Uterus (tissue), 4 donors: ENCODE data around the gene LKAAEAR1. TPM values are rescaled to one million over a fixed set of nuclear protein-coding genes. Genes with fewer than 3 reads are reported as not detected.

ENCODE experiments used
- DNase-seq, 2 donors: peaks; one replicate each; pipeline ENCODE4 v3.0.0-alpha.2; 2019 to 2020
- H3K27ac ChIP-seq, 2 donors: fragments of 200-600 bp; sonication (generic); 1 replicate in 1 of 2; 2 replicates in 1 of 2; pipeline ENCODE4 v1.5.1; 2016 to 2018
- H3K27me3 ChIP-seq, 2 donors: fragments of 200-600 bp; sonication (generic); one replicate each; pipeline ENCODE4 v1.5.1; 2018 to 2019; ENCODE audit warnings: control low read depth in 1 of 2
- H3K36me3 ChIP-seq, 2 donors: fragments of 200-600 bp; sonication (generic); one replicate each; pipeline ENCODE4 v1.5.1; 2019; ENCODE audit warnings: control low read depth in 1 of 2
- H3K4me1 ChIP-seq, 2 donors: fragments of 200-600 bp; sonication (generic); one replicate each; pipeline ENCODE4 v1.5.1; 2018 to 2019; ENCODE audit warnings: control low read depth in 1 of 2
- H3K4me3 ChIP-seq, 2 donors: fragments of 200-600 bp; sonication (generic); 1 replicate in 1 of 2; 2 replicates in 1 of 2; pipeline ENCODE4 v1.5.1; 2018 to 2019; ENCODE audit warnings: mild to moderate bottlenecking in 1 of 2
- H3K9me3 ChIP-seq, 2 donors: fragments of 200-600 bp; sonication (generic); one replicate each; pipeline ENCODE4 v1.5.1; 2019; ENCODE audit warnings: control low read depth in 1 of 2
- POLR2A ChIP-seq, 2 donors: fragments of 450-650 bp; IDR thresholded peaks; one replicate each; pipeline ENCODE4 v1.6.1; 2016; ENCODE audit warnings: antibody characterized with exemption in 2 of 2, mild to moderate bottlenecking in 1 of 2, moderate library complexity in 1 of 2
- intact Hi-C: fragments of 100-400 bp; cut with DNase I; formaldehyde crosslinking; loops from one replicate; pipeline ENCODE4 v1.15.1; 2023; ENCODE audit warnings: low total_unique reads
- total RNA-seq, 4 donors: library from RNA; depleted of rRNA in 3 of 4; stranded (reverse); fragments of >200 nt in 3 of 4; gene quantifications; one replicate each; pipeline versions ENCODE4 v1.1.0 to v1.2.4, GENCODE V29; 2014 to 2023
- TF ChIP-seq, protein P1 (sequence below), 4 experiments: fragments of 200-600 bp in 2 of 4; fragments of 450-650 bp in 2 of 4; sonication (generic) in 2 of 4; IDR thresholded peaks; one replicate each; pipeline ENCODE4 v1.5.1; 2016 to 2019; ENCODE audit warnings: antibody characterized with exemption in 4 of 4, mild to moderate bottlenecking in 2 of 4, moderate library complexity in 1 of 4
- donor health status: DM: yes; HTN: yes; CAD: no.

Gene LKAAEAR1
- total RNA-seq, 4 donors from 2014 or later = not detected

DNA sequence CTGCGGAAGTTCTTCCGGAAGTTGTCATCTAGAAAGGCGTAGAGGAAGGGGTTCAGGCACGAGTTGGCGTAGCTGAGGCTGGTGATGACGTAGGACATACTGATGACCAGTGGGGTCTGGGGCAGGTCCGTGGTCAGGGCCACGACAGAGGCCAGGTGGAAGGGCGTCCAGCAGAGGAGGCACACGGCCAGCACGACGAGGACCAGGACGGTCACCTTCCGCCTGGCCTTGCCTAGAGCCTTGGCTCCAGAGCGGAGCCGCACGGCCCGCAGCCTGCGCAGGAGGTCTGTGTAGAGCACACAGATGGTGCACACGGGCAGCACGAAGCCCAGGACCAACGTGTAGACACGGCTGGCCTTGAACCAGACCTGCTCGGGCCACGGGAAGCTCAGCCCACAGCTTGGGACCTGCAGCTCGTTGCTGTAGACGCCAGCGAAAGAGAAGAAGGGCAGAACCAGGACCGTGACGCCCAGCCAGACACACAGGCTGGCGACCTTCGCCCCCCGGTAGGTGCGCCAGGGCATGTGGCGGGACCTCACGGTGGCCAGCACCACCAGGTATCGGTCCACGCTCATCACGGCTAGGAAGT, 21.7 kb upstream of the LKAAEAR1 start:
- intact Hi-C loops = no loop called here
- peaks cover 4 to 15% of the 10 kb centered on the region in 2 donors for H3K27me3 ChIP-seq
- no peak for DNase-seq

DNA sequence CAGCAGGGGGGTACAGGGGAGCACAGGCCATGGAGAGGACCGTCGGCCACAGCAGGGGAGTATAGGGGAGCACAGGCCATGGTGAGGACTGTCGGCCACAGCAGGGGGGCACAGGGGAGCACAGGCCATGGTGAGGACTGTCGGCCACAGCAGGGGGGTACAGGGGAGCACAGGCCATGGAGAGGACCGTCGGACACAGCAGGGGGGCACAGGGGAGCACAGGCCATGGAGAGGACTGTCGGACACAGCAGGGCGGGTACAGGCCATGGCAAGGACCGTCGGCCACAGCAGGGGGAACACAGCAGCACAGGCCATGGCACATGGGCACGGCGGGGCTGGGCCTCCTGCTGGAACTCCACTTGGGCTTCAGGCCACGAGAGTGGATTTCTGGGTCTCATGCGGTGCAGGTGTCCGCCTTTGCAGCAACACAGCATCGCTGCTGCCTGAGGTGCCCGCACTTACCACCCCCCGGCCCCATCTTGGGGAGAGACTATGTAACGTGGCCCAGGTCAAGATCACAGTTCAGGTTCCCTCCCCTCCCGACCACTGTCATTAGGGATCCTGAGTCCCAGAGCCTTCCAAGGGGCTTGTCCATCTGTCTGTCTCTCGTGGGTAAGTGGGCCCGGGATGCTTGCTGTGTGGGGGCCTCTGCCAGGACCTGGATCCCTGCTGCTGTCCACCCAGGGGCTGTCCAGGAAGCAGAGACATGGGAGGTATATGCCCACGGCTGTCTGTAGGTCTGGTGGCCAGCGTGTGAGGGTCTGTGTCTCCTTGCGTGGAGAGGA, 20.7 kb upstream of the LKAAEAR1 start:
- intact Hi-C loops = no loop called here
- DNase-seq = no peak
- no peaks in the 10 kb centered on the region for H3K36me3 ChIP-seq
- H3K4me3 ChIP-seq = no peak overlapping the region
- no peak overlapping the region for H3K27ac ChIP-seq
- H3K4me1 ChIP-seq = peaks cover 0 to 6% of the 10 kb centered on the region in 2 donors
- H3K27me3 ChIP-seq = peaks cover 4 to 15% of the 10 kb centered on the region in 2 donors
- TF ChIP-seq, protein P1, sequence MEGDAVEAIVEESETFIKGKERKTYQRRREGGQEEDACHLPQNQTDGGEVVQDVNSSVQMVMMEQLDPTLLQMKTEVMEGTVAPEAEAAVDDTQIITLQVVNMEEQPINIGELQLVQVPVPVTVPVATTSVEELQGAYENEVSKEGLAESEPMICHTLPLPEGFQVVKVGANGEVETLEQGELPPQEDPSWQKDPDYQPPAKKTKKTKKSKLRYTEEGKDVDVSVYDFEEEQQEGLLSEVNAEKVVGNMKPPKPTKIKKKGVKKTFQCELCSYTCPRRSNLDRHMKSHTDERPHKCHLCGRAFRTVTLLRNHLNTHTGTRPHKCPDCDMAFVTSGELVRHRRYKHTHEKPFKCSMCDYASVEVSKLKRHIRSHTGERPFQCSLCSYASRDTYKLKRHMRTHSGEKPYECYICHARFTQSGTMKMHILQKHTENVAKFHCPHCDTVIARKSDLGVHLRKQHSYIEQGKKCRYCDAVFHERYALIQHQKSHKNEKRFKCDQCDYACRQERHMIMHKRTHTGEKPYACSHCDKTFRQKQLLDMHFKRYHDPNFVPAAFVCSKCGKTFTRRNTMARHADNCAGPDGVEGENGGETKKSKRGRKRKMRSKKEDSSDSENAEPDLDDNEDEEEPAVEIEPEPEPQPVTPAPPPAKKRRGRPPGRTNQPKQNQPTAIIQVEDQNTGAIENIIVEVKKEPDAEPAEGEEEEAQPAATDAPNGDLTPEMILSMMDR (IDR thresholded peaks at IDR 0.05) = no peak
- TF ChIP-seq POLR2A (IDR thresholded peaks at IDR 0.05) = no peak
- no peaks in the 10 kb centered on the region for H3K9me3 ChIP-seq

More for the DNA sequence above, 21.7 kb upstream of the LKAAEAR1 start:
- no peak for TF ChIP-seq POLR2A (IDR thresholded peaks at IDR 0.05)
- TF ChIP-seq, protein P1 (IDR thresholded peaks at IDR 0.05) = no peak
- no peaks in the 10 kb centered on the region for H3K36me3 ChIP-seq
- H3K9me3 ChIP-seq = no peaks in the 10 kb centered on the region
- H3K4me3 ChIP-seq = no peak overlapping the region
- no peak overlapping the region for H3K27ac ChIP-seq
- peaks cover 0 to 6% of the 10 kb centered on the region in 2 donors for H3K4me1 ChIP-seq

DNA sequence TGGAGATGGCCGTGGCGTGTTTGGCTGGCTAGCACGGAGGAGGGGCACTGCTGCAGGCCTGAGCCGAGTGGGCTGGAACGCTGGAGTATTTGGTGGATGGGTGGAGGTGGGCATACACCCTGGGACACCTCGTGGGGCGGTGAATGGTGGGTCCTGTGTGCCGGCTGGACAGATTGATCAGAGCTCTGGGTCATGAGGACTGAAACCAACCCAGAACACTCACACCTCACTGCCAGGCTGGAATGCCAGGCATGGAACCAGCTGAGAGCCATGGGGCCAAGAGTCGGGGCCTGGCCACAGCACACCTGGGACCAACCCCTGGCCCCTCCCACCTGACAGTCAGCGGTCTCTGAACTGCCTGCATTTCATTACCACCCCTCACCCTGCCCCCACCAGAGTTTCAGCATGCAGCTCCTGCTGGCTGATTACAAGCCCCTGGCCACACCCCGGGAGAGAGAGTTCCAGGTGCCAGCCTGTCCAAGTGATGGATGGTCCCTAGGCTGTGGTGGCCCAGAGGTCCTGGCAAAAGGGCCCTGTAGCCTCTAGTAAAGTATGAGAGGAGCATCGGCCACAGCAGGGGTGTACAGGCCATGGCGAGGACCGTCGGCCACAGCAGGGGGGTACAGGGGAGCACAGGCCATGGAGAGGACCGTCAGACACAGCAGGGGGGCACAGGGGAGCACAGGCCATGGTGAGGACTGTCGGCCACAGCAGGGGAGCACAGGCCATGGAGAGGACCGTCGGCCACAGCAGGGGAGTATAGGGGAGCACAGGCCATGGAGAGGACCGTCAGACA, 19.9 kb upstream of the LKAAEAR1 start:
- no peak overlapping the region for H3K4me3 ChIP-seq
- intact Hi-C loops = no loop called here
- TF ChIP-seq, protein P1 (IDR thresholded peaks at IDR 0.05) = no peak
- H3K27ac ChIP-seq = no peak overlapping the region
- DNase-seq = no peak
- H3K4me1 ChIP-seq = peaks cover 0 to 6% of the 10 kb centered on the region in 2 donors
- H3K27me3 ChIP-seq = peaks cover 4 to 15% of the 10 kb centered on the region in 2 donors
- no peaks in the 10 kb centered on the region for H3K36me3 ChIP-seq
- H3K9me3 ChIP-seq = no peaks in the 10 kb centered on the region

DNA sequence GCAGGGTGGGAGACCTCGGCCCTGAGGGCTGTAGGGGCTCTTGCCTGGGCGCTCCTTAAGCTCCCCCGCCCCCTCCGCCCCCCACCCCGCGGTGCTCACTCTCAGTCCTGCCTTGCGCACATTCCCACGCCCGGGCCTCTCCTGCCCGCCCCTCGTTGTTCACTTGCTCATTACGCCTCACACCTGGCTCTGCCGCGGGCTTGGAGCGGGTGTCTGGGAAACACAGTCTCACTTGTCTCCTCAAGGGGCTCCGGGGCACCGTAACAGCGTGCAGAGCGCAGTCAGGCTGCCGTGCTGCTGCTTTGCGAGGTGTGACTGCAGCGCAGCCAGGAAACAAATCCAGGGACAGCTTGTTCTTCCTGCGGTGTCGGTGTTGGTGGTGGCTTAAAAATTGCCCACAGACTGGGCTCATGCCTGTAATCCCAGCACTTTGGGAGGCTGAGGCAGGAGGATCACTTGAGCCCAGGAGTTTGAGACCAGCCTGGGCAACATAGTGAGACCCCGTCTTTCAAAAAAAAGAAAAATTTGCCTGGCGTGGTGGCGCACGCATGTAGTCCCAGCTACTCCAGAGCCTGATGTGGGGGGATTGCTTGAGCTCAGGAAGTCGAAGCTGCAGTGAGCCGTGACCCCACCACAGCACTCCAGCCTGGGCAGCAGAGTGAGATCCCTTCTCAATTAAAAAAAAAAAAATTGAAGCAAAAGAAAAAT, 18.6 kb upstream of the LKAAEAR1 start:
- H3K4me1 ChIP-seq = peaks cover 0 to 6% of the 10 kb centered on the region in 2 donors
- no peak for DNase-seq
- H3K27me3 ChIP-seq = peaks cover 4 to 15% of the 10 kb centered on the region in 2 donors
- TF ChIP-seq, protein P1 (IDR thresholded peaks at IDR 0.05) = no peak
- no peak for TF ChIP-seq POLR2A (IDR thresholded peaks at IDR 0.05)
- no peak overlapping the region for H3K27ac ChIP-seq
- H3K36me3 ChIP-seq = no peaks in the 10 kb centered on the region
- no peak overlapping the region for H3K4me3 ChIP-seq
- intact Hi-C loops = no loop called here
- H3K9me3 ChIP-seq = no peaks in the 10 kb centered on the region
